OCI-LY1 (cell line): Measurements from ENCODE around the gene ACADM.

Experiments
- EZH2 ChIP-seq: fragments of 200-600 bp; sonication (generic), shearing (Covaris generic); IDR thresholded peaks from 2 replicates; pipeline ENCODE4 v1.8.0; 2017; ENCODE audit warnings: borderline replicate concordance, mixed run types, mild to moderate bottlenecking, antibody characterized with exemption, low read length, moderate library complexity, mixed read lengths
- TF ChIP-seq, protein P1 (sequence below): fragments of 200-600 bp; sonication (generic), shearing (Covaris generic); IDR thresholded peaks from 2 replicates; pipeline ENCODE4 v1.5.1; 2017; ENCODE audit warnings: mild to moderate bottlenecking, antibody characterized with exemption, low read length, moderate library complexity, mixed read lengths

DNA sequence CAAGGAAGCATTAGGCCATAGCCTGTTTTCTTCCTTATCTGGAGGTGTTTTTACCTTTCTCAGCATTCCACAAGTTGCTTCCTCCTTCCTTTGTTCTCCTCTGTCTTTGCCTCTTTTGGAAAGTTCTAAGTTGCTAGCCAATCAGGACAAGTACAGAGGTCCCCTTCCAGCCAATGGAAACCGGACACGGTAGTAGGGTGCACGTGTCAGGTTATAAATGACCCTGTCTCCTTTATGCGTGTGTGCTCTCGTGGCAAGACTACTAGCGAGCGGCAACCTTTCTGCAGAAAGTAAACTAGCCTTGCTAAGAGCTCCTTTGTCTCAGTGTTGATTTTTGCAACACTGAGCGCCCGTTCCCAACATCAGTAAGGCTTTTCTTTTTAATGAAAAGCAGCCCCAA is 1.5 kb upstream of the ACADM start:
- TF ChIP-seq, protein P1, sequence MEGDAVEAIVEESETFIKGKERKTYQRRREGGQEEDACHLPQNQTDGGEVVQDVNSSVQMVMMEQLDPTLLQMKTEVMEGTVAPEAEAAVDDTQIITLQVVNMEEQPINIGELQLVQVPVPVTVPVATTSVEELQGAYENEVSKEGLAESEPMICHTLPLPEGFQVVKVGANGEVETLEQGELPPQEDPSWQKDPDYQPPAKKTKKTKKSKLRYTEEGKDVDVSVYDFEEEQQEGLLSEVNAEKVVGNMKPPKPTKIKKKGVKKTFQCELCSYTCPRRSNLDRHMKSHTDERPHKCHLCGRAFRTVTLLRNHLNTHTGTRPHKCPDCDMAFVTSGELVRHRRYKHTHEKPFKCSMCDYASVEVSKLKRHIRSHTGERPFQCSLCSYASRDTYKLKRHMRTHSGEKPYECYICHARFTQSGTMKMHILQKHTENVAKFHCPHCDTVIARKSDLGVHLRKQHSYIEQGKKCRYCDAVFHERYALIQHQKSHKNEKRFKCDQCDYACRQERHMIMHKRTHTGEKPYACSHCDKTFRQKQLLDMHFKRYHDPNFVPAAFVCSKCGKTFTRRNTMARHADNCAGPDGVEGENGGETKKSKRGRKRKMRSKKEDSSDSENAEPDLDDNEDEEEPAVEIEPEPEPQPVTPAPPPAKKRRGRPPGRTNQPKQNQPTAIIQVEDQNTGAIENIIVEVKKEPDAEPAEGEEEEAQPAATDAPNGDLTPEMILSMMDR = no peak
- TF ChIP-seq EZH2 = no peak
